GM21576 (cell line): Measurements from ENCODE around the gene SMYD2.
A peak's percentile ranks its signal among the peaks of the same experiment; 100 is the strongest.
"Not testable (repeated sequence)": the region's sequence is repeated elsewhere in the genome, so short reads cannot be mapped to it uniquely, and the experiment has no call there.

Source experiments
- ATAC-seq: cut with Tn5 transposase; IDR thresholded peaks from one replicate; pipeline ENCODE4 v1.9.1; 2021; ENCODE audit warnings: mild to moderate bottlenecking, moderate library complexity; ENCODE audit not compliant: unreplicated experiment

SMYD2 gene

GRCh38 chr1:214271174-214271858 lies 9.6 kb upstream of the SMYD2 start:
- ATAC-seq: no peak

- no peak for ATAC-seq
Observed at GRCh38 chr1:214271995-214272731, 8.8 kb upstream of the SMYD2 start.

- no peak for ATAC-seq
Observed at GRCh38 chr1:214272964-214273533, 7.9 kb upstream of the SMYD2 start.

- not testable (repeated sequence) for ATAC-seq
Observed at GRCh38 chr1:214275700-214276099, 5.3 kb upstream of the SMYD2 start.

- no peak for ATAC-seq
Observed at GRCh38 chr1:214276786-214277185, 4.2 kb upstream of the SMYD2 start.

- no peak for ATAC-seq
Observed at GRCh38 chr1:214277704-214278635, 3.0 kb upstream of the SMYD2 start.

- ATAC-seq: peak; percentile 18
Observed at GRCh38 chr1:214280386-214281020, 456 bp upstream of the SMYD2 start.

- ATAC-seq: no peak
Observed at GRCh38 chr1:214281720-214282629, 1.0 kb downstream of the SMYD2 start.

- ATAC-seq: no peak
Observed at GRCh38 chr1:214282630-214283242, 1.8 kb downstream of the SMYD2 start.

GRCh38 chr1:214285610-214286440 lies 4.9 kb downstream of the SMYD2 start:
- ATAC-seq: no peak

- ATAC-seq: no peak
Observed at GRCh38 chr1:214287884-214288283, 6.9 kb downstream of the SMYD2 start.

- ATAC-seq: no peak
Observed at GRCh38 chr1:214289574-214290272, 8.8 kb downstream of the SMYD2 start.

- no peak for ATAC-seq
Observed at GRCh38 chr1:214290424-214291037, 9.6 kb downstream of the SMYD2 start.

GRCh38 chr1:214292322-214292721 lies 11.4 kb downstream of the SMYD2 start:
- no peak for ATAC-seq

- no peak for ATAC-seq
Observed at GRCh38 chr1:214295934-214296333, 15.0 kb downstream of the SMYD2 start.

GRCh38 chr1:214296860-214297745 lies 16.1 kb downstream of the SMYD2 start:
- ATAC-seq: no peak
